H1 (cell line): ENCODE measurements around the gene DIAPH2.

Experiments
- BRCA1 ChIP-seq: IDR thresholded peaks from 2 replicates; pipeline ENCODE4 v1.6.1; 2012; ENCODE audit warnings: low read depth, low read length, improper control_type of control experiment
- HDAC6 ChIP-seq: IDR thresholded peaks from one replicate; pipeline ENCODE4 v1.7.1; 2012; ENCODE audit warnings: low read depth, mild to moderate bottlenecking, inconsistent platforms, low read length, moderate library complexity
- RFX5 ChIP-seq: IDR thresholded peaks from 2 replicates; pipeline ENCODE4 v1.6.1; 2011; ENCODE audit warnings: low read depth, low read length, improper control_type of control experiment, borderline replicate concordance
- TF ChIP-seq, protein P1 (sequence below): IDR thresholded peaks from 2 replicates; pipeline ENCODE4 v1.6.1; 2011; ENCODE audit warnings: low read length, improper control_type of control experiment

DNA sequence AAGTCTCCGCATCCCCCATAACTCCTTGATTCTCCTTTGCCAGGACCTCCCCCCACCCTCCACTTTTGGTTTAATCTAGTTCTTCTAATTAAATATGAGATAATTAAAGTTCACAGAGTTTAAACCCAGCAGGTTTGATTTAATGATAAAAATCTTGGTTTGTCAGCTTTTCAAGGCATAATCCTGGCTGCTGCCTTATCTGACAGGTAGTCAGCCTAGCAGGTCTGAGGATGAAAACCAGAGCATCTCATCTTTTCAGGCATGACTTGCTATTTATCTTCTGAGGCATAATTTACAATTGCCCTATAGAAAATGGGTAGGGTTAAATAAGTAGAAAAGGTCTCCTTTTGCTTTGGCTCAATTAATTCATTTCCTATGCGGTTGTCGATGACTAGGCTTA, 790.3 kb downstream of the DIAPH2 start:
- TF ChIP-seq RFX5 (no peak), HDAC6 (no peak), BRCA1 (no peak)
- TF ChIP-seq, protein P1, sequence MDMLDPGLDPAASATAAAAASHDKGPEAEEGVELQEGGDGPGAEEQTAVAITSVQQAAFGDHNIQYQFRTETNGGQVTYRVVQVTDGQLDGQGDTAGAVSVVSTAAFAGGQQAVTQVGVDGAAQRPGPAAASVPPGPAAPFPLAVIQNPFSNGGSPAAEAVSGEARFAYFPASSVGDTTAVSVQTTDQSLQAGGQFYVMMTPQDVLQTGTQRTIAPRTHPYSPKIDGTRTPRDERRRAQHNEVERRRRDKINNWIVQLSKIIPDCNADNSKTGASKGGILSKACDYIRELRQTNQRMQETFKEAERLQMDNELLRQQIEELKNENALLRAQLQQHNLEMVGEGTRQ = no peak
